NCI-H2171 (cell line): ENCODE measurements around the gene NBEA.

Source experiments
- DNase-seq: peaks from one replicate; lab custom pipeline; 2025; lab: John Stamatoyannopoulos, UW

Gene NBEA

DNA sequence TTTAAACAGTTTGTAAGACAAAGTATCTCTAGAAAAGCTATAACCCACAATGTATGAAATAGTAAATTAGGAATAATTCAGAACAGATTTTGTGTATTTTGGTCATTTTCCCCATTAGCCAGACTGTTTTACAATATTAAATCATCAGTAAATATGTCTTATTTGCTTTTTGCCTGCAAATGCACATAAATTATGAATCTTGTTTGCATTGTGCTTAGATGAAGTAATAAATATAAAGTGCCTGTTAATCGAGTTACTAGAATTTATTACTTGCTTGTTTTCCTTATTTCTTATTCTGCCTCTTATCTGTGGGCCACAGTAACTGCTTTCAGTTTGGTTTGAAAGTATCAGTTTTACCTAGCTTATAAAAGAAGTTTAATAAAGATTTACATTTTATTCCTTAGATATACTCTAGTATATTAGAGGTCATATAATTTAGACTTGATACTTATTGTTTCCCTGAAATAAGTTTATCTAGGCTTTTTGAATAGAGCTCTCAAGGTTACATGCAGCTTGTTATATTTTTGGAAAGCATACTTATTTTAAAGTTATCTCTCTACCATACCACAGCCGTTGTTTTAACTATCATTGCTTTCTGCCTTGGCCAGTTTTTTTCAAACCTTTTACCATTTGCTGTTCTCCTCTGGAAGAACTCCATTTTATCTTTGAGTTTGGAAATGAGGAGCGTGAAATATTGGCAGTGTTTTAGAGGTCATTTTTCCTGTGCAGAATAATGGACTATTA lies 238.0 kb downstream of the NBEA start:
- DNase-seq = no peak

DNA sequence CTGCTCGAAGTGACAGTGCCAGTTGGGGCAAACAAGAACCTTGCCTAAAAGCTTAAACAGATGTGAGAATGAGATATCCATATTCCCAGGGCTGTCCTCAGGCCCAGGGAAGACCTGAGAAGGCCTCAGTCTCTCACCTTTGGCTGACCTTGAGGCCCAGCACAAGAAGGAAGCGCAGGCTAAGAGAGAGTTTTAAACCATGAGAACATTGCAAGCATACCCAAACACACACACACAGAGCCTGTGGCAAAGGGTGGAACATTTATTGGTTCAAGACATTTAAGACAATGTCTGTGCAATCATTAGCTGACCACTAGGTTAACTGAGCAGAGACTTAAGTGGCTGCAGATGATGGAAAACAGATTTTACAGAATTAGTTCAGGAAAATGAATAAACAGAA lies 248.2 kb downstream of the NBEA start:
- DNase-seq = no peak

DNA sequence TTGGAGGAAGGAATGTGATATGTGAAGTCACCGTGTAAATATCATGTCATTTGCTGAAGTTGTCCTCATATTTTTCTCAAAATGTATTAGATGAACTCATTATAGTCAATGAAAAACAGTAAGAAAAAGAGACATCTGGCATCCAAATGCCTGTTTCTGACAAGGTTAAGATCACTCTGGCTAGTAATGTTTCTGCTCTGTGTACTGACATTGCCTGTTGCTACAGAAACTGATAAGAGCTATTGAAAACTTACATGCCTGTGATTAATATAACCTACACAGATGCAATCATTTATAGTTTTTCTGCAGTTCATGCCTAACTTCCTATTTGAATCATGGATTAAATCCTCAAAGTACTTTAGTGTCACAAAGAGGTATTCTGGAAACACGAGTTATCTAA lies 249.8 kb downstream of the NBEA start:
- DNase-seq = no peak

DNA sequence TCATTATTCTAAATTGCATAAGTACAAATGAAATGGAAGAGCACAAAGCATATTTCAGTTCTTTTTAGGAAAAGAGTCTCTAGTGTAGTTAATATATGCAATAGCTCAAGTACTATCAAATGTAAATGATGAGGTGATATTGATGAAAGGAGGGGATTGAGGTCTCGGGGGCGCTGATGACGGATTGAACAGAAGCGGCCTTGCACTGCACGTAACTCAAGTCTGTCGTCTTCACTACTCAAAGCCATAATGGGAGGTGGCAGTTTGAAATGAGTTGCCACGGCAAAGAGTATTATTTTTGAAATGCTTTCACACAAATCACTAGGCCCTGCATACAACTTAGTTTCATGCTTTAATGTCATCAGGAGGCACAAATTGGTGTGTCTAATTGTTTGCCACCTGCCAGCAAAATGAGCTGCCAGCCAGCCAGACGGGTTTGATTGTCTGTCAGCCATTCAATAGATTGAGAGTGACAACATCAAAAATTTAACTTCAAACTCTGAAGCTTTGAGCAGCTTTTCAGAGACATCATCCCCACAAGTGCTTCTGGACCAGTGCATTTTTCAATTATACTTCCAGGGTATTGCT lies 256.6 kb downstream of the NBEA start:
- no peak for DNase-seq

DNA sequence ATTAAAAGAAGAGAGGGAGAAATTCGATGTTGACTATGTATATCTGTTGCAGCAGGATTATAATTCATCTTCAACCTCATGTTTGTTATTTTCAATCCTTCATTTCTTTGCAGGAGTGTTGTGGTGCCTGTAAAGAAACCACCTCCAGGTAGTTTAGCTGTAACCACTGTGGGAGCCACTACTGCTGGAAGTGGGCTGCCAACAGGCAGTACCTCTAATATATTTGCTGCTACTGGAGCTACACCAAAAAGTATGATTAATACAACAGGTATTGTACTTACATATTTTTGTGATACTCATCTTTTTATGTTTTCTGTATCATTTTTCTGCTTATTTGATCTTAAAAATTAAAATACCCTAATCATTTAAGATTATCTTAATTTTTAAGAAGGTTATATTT lies 266.5 kb downstream of the NBEA start:
- DNase-seq = no peak

DNA sequence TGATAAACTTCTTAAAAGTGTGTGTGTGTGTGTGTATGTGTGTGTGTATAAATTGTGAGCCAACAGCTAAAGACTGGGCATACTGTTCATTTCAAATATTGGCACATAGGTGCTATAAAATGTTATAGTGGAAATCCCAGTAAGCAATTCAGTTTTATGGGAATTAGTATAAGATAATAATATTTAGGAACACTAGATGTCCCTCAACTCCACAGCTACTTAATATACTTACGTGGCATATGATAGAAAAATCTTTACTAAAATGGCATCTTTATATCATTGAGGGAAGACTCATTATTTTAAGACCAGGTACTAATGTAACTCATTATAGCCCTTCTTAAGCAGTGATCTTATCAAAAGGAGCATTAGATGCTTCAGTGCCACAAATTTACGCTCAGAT lies 268.2 kb downstream of the NBEA start:
- no peak for DNase-seq

DNA sequence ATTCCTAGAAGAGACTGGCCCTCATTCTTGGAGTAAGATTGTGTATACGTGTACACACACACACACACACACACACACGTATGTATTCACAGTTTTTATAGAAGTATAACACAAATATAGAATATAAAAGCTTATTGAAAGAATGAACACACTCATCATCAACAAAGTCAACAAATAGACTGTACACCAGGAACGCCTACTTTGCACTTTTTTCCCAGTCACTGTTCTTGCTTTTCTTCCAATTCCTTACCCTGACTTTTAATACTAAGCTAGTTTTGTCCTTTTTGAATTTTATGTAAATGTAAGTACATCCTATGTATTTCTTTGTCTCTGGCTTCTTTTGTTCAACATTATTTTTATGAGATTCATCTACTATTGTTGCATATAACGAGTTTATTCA lies 269.9 kb downstream of the NBEA start:
- DNase-seq = no peak

DNA sequence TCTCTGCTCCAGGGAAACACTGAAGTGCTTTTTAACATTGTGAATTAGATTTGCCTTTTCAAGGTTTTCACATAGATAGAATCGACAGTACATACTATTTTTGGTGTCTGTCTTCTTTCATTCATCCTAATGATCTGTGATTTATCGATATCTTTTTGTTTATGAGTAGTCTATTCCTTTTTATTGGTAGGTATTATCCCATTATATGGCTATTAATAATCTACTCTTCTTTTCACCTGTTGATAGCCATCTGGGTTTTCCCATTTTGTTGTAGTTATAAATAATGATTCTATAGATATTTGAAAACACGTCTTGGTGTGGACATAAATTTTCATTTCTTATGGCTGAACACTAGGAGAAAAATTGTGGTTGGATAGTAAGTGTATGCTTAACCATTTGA lies 271.8 kb downstream of the NBEA start:
- no peak for DNase-seq

DNA sequence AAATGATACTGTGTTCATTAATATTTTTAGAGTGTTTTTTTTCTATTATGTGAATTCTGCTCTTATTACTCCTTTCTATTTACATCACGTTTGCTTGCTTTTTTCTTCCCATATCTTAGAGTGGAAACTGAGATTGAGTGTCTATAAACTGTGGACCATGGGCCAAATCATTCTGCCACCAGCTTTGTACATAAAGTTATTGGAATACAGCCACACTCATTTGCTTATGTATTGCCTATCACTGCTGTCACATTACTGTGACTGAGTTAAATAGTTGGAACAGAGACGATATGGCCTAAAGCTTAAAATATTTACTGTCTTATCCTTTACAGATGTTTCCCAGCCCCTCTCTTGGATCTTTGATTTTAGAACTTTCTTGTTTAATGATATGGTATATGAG lies 274.1 kb downstream of the NBEA start:
- DNase-seq = no peak

DNA sequence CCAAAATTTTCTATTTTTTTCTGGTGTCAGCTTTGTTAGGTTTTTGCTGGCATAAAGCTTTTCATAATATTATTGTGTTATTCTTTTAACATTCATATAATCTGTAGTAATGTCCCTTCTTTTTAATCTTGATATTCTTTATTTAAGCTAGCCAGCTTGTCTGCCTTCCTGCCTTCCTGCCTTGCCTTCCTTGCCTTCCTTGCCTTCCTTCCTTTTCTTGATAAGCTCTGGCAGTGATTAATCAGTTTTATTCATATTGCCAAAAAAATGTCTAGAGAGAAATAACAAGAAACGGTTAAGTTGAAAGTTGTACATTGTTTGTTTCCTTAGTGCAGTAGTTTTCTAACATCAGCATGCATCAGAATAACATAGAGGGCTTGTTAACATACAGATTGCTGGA lies 277.0 kb downstream of the NBEA start:
- no peak for DNase-seq

DNA sequence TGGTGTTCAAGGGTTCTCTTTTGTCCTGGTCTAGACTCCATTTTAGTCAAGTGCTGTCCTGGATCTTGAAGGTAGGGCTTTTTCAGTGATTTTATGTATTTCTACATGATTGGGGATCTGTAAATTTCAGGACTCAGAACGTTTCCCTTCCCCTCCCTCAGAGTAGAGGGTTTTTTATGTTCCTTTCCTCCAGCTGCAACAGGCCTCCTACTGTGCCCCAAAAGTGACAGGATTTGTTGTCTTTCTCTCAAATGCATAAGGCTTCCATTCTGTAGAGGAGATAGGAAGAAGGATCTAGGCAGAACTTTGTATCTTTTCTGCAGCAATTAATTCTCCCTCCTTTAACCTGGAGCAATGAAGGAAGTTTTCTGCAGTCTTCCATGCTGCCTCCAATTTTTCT lies 283.1 kb downstream of the NBEA start:
- no peak for DNase-seq

DNA sequence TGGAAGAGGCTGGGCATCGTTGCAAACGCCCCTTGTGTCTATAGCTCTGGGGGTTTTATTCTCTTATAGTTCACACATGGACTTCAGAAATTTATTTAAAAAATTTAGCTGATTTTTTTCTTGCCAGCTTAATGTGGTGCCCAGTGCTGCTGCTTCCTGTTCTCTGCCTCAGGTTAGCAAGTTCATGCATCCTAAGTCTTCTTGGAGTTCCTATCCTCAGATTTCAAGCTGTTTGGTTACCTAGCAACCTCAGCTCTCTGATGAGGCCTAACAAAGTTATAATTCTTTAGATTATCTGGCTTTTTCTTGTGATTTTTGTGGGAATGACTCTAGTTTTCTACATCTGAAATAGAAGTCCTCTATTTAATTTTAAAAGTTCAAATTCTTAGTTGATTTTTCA lies 283.5 kb downstream of the NBEA start:
- DNase-seq = no peak

DNA sequence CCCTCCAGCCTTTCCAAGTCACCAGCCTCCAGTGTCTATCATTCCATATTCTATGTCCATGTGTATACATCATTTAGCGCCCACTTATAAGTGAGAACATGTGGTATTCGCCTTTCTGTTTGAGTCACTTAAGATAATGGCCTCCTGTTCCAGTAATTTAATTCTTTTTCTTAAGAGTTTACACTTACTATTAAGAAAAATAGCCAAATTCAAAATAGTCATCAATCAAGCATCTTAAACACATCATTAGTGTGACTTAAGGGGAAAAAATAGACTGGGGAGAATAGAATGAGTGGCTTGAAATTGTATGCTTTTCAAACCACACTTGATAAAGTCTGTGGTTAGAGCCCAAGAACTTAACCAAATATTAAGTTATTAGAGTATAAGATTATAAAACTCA lies 286.5 kb downstream of the NBEA start:
- DNase-seq = no peak

DNA sequence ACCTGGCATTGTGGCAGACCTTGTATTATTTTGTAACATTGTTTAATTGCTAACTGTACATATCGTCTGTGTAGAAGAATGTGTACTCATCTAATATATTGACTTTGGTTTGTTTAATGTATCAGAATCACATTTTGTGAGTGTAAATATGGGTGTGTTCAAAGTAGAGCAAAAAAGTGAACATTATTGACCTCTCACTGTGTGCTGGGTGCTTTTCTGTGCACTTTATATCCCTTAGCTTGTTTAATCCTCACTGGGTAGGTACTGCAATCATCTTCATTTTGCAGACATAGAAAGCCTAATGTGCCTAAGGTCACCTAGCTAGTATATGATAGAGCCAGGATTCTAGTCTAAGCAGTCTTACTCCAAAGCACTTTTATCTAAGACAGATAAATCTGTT lies 289.4 kb downstream of the NBEA start:
- DNase-seq = no peak

DNA sequence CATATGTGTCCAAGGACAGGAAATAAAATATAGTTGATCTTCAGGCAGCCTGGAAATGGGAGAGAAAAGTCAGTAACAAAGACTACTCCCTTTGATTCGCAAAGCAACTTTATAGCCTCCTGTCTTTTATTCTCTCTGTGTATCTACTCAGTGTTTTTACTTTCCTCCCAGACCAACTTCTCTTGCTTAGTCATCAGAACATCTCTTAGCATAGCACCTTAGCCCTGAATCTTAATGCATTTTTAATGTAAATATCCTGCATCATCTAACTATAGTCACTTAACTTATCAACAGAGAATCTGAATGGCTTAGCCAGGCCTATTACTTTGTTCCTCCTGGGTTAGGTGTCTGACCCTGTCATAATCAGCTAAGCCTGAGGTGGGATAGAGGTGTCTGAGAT lies 296.2 kb downstream of the NBEA start:
- no peak for DNase-seq

DNA sequence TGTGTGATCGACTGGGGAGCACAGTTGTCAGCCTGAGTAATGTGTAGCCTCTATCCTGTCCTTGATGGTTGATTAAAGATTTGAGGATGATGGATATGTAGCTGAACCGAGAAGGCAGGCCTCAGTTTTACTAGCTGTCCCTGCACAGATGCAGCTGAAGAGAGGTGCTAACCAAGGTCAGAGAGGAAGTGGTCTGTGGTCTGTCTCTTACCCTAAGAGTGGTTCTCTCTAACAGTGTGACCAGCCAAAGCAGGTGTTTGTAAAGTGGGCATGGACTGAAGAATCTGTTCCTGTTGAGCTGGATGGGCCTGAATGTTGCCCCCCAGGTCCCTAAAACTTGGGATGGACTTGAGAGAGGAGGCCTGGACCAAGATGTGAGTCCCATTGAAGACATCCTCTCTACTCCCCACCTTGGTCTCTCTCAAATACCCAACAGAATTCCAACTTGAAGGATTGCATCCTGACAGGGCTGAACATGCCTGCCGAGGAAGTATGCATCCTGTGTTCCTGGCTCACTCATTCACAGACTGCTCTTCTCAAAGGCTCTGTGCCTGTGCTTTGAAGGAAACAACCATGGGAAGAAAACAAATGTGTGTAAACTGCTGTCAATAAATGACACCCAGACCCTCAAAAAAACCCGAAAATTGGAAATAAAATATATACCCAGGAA lies 310.6 kb downstream of the NBEA start:
- DNase-seq = no peak

DNA sequence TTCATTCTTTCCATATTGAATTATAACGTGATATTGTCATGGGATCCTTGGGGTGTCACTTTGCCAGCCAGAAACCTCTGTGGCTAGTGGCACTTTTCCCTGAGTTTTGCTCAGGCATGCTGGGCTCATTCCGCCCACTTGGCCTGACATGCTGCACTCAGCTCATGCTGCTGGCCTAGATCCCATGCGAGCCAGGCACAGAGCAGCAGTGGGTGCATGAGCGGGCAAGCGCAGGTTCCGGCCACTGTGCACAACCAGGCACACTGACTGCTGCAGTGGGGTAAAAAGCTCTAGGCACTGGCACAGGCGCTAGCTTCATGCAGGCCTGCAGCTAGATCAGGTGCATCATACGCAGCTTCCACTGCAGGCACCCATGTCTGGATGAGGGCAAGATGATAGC lies 313.2 kb downstream of the NBEA start:
- no peak for DNase-seq

DNA sequence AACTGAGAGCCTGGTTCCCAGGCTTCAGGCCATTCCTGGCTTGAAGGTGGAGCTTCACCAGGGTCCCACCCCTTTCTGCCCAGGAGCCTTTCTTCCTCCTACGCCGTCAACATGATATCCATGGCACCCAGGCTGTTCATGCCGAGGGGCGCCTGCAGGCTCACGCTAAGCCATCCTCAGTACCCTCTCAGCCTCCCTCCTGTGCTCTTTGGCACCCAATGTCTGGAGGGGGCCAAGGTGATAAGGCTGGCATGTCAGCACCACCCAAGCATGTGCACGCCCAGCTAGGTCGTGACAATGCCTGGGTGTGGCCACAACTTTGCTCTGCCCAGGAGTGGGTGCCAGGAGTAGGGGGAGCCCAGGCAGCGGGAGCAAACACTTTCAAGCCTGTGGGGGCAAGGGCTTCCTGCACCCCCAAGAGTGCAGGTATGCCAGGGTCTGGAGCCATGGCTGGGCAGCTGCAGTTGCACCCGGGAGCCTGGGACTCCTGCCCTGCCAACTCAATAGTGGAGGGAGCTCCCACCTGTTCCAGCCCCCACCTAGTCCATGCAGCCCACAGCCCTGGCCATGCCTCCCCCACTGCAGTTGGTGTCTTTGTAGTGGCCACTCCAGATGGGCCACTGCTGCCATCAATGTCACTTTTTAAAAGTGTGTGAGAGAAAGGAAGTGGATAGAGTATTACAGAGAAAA lies 314.5 kb downstream of the NBEA start:
- no peak for DNase-seq

DNA sequence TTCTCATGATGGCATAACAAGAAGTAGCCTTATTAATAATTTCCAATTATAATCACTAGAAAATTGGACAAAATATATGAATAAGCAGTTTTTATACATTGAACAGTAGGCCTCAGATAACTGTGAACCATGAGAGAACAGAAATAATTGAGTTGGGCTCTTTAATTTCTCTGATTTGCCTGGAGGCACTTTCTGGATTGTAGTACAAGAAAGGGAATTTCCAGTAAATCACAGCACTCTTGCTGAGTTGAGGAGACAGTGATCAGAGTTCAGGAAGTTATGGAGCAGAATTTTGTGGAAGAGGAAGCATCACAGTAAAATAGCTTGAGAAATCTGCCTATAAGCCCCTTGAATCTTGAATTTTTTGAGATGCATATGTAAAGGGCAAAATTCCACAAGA lies 318.2 kb downstream of the NBEA start:
- DNase-seq = no peak

DNA sequence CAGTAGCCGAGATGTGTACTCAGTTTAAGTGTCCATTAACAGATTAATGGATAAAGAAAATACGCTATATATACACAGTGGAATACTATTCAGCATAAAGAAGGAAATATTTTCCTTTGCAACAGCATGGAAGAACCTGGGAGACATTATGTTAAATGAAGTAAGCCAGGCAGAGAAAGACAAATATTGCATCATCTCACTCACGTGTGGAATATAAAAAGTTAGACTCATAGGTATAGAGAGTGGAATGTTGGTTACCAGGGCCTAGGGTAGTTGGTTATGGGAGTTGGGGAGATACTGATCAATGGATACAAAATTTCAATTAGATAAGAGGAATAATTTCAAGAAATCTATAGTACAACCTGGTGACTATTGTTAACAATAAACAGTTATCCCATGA lies 324.3 kb downstream of the NBEA start:
- no peak for DNase-seq

DNA sequence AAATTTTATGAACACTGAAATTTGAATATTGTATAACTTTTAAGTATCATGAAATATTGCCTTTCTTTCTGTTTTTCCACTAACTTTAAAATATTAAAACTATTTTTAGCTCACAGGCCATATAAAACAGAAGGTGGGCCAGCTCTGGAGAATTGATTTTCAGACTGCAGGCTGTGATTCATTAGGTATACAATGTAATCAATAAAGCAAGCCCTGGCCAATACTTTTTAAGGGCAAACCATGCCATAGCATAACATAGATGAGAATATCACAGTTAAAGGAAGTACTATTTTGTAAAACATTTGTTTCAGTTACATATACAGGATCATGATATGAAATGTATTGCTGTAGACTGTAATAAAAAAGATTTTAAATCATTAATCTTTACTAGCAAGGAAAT lies 336.8 kb downstream of the NBEA start:
- no peak for DNase-seq

DNA sequence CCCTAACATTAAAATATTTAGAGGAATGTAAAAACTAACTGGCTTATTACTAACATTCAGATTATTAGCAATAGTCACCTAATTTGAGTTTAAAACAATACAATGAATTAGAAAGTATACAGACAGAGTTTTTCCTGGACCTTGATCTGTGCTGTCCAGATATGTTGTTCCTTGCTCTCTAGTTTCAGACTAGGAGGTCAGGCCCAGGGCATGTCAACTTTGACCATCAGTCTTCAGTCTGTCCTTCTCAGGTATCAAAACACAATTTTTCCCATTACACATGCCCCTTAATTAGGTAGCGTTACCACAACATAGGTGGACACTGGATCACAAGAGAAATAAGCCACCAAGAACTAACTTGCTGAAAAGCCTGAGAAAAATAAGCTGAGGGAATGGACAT lies 337.4 kb downstream of the NBEA start:
- no peak for DNase-seq

DNA sequence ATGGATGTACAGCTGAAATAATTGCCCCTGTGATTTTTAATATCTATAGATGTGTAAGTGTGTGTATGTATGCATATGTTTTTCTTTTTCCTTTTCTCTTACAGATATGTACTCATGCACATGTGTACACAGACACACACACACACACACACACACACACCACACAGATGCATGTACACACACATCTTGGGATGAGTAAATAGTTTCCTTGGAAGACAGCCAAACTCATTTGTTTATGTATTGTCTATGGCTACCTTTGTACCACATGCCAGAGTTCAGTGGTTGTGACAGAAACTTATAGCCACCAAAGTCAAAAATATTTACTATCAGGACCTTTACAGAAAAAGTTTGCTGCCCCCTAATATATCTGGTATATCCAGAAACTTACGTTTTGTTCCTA lies 341.8 kb downstream of the NBEA start:
- DNase-seq = peak; percentile 38
